Measurements from ENCODE around the gene AKR1D1. TPM values are rescaled to one million over a fixed set of nuclear protein-coding genes. Genes with fewer than 3 reads are reported as not detected.

AKR1D1 gene
- total RNA-seq, 1 experiment from 2014 or later, result not detected

DNA sequence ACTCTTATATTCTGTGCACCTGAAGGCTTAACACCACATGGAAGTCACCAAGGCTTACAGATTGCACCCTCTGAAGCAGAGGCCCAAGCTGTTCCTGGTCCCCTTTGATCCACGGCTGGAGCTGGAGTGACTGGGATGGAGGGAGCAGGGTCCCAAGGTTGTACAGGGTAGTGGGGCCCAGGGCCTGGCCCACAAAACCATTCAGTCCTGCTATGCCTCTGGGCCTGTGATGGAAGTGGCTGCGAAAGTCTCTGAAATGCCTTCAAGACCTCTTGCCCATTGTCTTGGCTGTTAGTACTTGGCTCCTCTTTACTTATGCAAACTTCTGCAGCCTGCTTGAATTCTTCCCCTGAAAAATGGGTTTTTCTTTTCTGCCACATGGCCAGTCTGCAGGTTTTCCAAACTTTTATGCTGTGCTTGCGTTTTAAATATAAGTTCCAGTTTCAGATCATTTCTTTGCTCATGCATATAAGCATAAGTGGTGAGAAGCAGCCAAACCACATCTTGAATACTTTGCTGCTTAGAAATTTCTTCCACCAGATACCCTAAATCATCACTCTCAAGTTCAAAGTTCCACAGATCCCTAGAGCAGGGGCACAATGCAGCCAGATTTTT is 53.4 kb downstream of the AKR1D1 start:
- BruUV-seq (replicated peaks), result no TSS peak
- DNase-seq (no peak), ATAC-seq (no peak)
- Histone ChIP-seq H3K27ac (ENCODE audit: low read length) (no peak overlapping the region), H3K9me2 (replicated peaks; ENCODE audit: low read length) (no peaks in the 10 kb centered on the region), H3K4me1 (ENCODE audit: insufficient read depth, low read length) (peaks cover 21% of the 10 kb centered on the region), H3K36me3 (ENCODE audit: low read depth, low read length) (no peaks in the 10 kb centered on the region), H3F3A (ENCODE audit: low read length, unreplicated experiment) (no peaks in the 10 kb centered on the region), H2AFZ (ENCODE audit: low read length) (no peak overlapping the region), H3K79me2 (ENCODE audit: low read length) (no peaks in the 10 kb centered on the region), H3K9me3 (ENCODE audit: low read length) (no peaks in the 10 kb centered on the region), H3K27me3 (ENCODE audit: low read length) (no peaks in the 10 kb centered on the region), H4K20me1 (ENCODE audit: low read length) (no peaks in the 10 kb centered on the region), H3K9ac (ENCODE audit: low read length) (no peak overlapping the region), H3K4me2 (ENCODE audit: low read length) (no peak overlapping the region), H3K4me3 (ENCODE audit: low read length) (no peak overlapping the region)
- intact Hi-C loops (cut with micrococcal nuclease), result no loop called here
- CTCF ChIA-PET, result no interaction called here
- TF ChIP-seq, protein P1, sequence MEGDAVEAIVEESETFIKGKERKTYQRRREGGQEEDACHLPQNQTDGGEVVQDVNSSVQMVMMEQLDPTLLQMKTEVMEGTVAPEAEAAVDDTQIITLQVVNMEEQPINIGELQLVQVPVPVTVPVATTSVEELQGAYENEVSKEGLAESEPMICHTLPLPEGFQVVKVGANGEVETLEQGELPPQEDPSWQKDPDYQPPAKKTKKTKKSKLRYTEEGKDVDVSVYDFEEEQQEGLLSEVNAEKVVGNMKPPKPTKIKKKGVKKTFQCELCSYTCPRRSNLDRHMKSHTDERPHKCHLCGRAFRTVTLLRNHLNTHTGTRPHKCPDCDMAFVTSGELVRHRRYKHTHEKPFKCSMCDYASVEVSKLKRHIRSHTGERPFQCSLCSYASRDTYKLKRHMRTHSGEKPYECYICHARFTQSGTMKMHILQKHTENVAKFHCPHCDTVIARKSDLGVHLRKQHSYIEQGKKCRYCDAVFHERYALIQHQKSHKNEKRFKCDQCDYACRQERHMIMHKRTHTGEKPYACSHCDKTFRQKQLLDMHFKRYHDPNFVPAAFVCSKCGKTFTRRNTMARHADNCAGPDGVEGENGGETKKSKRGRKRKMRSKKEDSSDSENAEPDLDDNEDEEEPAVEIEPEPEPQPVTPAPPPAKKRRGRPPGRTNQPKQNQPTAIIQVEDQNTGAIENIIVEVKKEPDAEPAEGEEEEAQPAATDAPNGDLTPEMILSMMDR (conservative IDR thresholded peaks at IDR 0.05; ENCODE audit: low read depth, low read length), result no peak
- TF ChIP-seq EZH2 (IDR thresholded peaks at IDR 0.05; ENCODE audit: low read length, unreplicated experiment), result no peak
- TF ChIP-seq EZH2phosphoT487 (IDR thresholded peaks at IDR 0.05; ENCODE audit: borderline replicate concordance, low read length), result no peak
- POLR2A ChIA-PET (ENCODE audit: unreplicated experiment), result no interaction called here

DNA sequence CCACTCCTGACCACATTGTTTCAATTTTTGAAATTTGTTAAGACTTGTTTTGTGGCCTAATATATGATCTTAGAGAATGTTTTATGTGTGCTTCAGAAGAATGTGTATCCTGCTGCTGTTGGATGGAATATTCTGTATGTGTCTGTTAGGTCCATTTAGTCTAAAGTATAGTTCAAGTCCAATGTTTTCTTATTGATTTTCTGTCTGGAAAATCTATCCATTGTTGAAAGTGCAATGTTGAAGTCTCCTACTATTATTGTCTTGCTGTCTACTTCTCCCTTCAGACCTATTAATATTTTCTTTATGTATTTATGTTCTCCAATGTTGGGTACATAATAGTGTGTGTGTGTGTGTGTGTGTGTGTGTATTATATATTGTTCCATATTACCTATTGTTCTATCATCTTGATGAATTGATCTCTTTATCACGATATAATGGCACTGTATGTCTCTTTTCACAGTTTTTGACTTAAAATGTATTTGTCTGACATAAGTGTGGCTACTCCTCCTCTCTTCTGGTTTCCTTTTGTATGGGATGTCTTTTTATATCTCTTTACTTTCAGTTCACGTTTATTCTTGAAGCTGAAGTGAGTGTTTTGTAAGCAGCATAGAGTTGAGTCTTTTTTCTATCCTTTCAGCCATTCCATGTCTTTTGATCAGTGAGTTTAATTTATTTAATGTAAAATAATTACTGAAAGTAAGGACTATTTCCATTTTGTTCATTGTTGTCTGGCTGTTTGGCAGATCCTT is 61.3 kb downstream of the AKR1D1 start:
- Histone ChIP-seq H3K4me3 (ENCODE audit: low read length) (no peak overlapping the region), H3K27ac (ENCODE audit: low read length) (no peak overlapping the region), H3K9me2 (replicated peaks; ENCODE audit: low read length) (no peaks in the 10 kb centered on the region), H3K4me1 (ENCODE audit: insufficient read depth, low read length) (no peaks in the 10 kb centered on the region), H3K9me3 (ENCODE audit: low read length) (no peaks in the 10 kb centered on the region), H3K36me3 (ENCODE audit: low read depth, low read length) (no peaks in the 10 kb centered on the region), H3K79me2 (ENCODE audit: low read length) (no peaks in the 10 kb centered on the region), H3F3A (ENCODE audit: low read length, unreplicated experiment) (no peaks in the 10 kb centered on the region), H3K4me2 (ENCODE audit: low read length) (no peak overlapping the region), H4K20me1 (ENCODE audit: low read length) (no peaks in the 10 kb centered on the region), H3K9ac (ENCODE audit: low read length) (no peak overlapping the region), H2AFZ (ENCODE audit: low read length) (no peak overlapping the region), H3K27me3 (ENCODE audit: low read length) (no peaks in the 10 kb centered on the region)
- ATAC-seq, result no peak
- DNase-seq, result no peak
- intact Hi-C loops (cut with micrococcal nuclease), result no loop called here
- BruUV-seq (replicated peaks), result no TSS peak
- TF ChIP-seq, protein P1 (conservative IDR thresholded peaks at IDR 0.05; ENCODE audit: low read depth, low read length), result no peak
- TF ChIP-seq EZH2 (IDR thresholded peaks at IDR 0.05; ENCODE audit: low read length, unreplicated experiment) (no peak), EZH2phosphoT487 (IDR thresholded peaks at IDR 0.05; ENCODE audit: borderline replicate concordance, low read length) (no peak)
- ChIA-PET POLR2A (ENCODE audit: unreplicated experiment) (no interaction called here), CTCF (no interaction called here)

DNA sequence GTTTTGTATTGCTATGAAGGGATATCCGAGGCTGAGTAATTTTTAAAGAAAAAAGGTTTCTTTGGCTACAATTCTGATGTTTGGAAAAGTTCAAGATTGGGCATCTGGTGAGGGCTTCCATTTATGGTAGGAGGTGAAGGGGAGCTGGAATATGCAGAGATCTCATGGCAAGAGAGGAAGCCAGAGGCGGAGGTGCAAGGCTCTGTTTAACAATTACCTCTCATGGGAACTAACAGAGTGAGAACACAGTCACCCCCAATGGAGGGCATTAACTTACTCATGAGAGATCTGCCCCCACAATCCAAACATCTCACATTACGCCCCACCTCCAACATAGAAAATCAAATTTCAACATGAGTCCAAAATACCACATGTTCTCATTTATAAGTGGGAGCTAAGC is 62.0 kb downstream of the AKR1D1 start:
- ChIA-PET POLR2A (ENCODE audit: unreplicated experiment) (no interaction called here), CTCF (no interaction called here)
- no peak overlapping the region for H3K27ac ChIP-seq (ENCODE audit: low read length)
- no peaks in the 10 kb centered on the region for H3F3A ChIP-seq (ENCODE audit: low read length, unreplicated experiment)
- H4K20me1 ChIP-seq (ENCODE audit: low read length), result no peaks in the 10 kb centered on the region
- no peak overlapping the region for H3K4me2 ChIP-seq (ENCODE audit: low read length)
- intact Hi-C loops (cut with micrococcal nuclease), result no loop called here
- no peak for ATAC-seq
- no peak overlapping the region for H3K4me3 ChIP-seq (ENCODE audit: low read length)
- no peak for DNase-seq
- H3K9ac ChIP-seq (ENCODE audit: low read length), result no peak overlapping the region
- no peaks in the 10 kb centered on the region for H3K9me3 ChIP-seq (ENCODE audit: low read length)
- H3K4me1 ChIP-seq (ENCODE audit: insufficient read depth, low read length), result no peaks in the 10 kb centered on the region
- H3K36me3 ChIP-seq (ENCODE audit: low read depth, low read length), result no peaks in the 10 kb centered on the region
- no peaks in the 10 kb centered on the region for H3K27me3 ChIP-seq (ENCODE audit: low read length)
- H3K79me2 ChIP-seq (ENCODE audit: low read length), result no peaks in the 10 kb centered on the region
- no peak overlapping the region for H2AFZ ChIP-seq (ENCODE audit: low read length)
- BruUV-seq (replicated peaks), result no TSS peak
- TF ChIP-seq, protein P1 (conservative IDR thresholded peaks at IDR 0.05; ENCODE audit: low read depth, low read length), result no peak
- TF ChIP-seq EZH2phosphoT487 (IDR thresholded peaks at IDR 0.05; ENCODE audit: borderline replicate concordance, low read length) (no peak), EZH2 (IDR thresholded peaks at IDR 0.05; ENCODE audit: low read length, unreplicated experiment) (no peak)
- no peaks in the 10 kb centered on the region for H3K9me2 ChIP-seq (replicated peaks; ENCODE audit: low read length)
